SK-N-SH (cell line): ENCODE results near the gene USH1G. TPM values are rescaled to one million over a fixed set of nuclear protein-coding genes. Genes with fewer than 3 reads are reported as not detected.

Experiments used
- CTCF ChIA-PET: fragments of 300-600, 350-600 bp; formaldehyde crosslinking; extraction: SDS; loops from one replicate; lab custom pipeline; 2021; lab: Yijun Ruan, JAX
- POLR2A ChIA-PET: fragments of 350-600 bp; sonication (Branson Sonifier 250); formaldehyde crosslinking; extraction: SDS; loops from one replicate; lab custom pipeline; 2020; ENCODE audit warnings: antibody characterized with exemption, inconsistent platforms; lab: Yijun Ruan, JAX
- DNase-seq: peaks from one replicate; pipeline ENCODE4 v3.0.0; 2012
- H2AFZ ChIP-seq: fragments of 200-600 bp; sonication (generic); 2 replicates; pipeline ENCODE4 v1.8.1; 2016; ENCODE audit warnings: antibody characterized with exemption, mild to moderate bottlenecking, low read depth
- H3F3A ChIP-seq: fragments of 200-600 bp; sonication (generic); replicated peaks from 2 replicates; pipeline ENCODE3; 2016; ENCODE audit warnings: antibody characterized with exemption, mild to moderate bottlenecking; ENCODE audit not compliant: insufficient read depth
- H3K27ac ChIP-seq, 2 experiments: fragments of 200-500 bp in 1 of 2; fragments of 200-600 bp in 1 of 2; sonication (Bioruptor generic) in 1 of 2; sonication (generic), shearing (Covaris generic) in 1 of 2; 2 replicates each; pipeline versions ENCODE4 v1.5.1 to v1.6.1; 2014 to 2016; ENCODE audit warnings: low read depth in 2 of 2, inconsistent platforms in 1 of 2, low read length in 1 of 2, mild to moderate bottlenecking in 1 of 2, mixed read lengths in 1 of 2
- H3K27me3 ChIP-seq: fragments of 200-600 bp; sonication (generic), shearing (Covaris generic); 2 replicates; pipeline ENCODE4 v1.6.1; 2016; ENCODE audit warnings: mixed run types; ENCODE audit not compliant: insufficient read depth
- H3K36me3 ChIP-seq, 2 experiments: fragments of 200-500 bp in 1 of 2; fragments of 200-600 bp in 1 of 2; sonication (Bioruptor generic) in 1 of 2; sonication (generic) in 1 of 2; replicated peaks in 1 of 2; 2 replicates each; pipeline versions ENCODE3 to v1.5.1; 2014 to 2016; ENCODE audit warnings: low read length in 1 of 2, mild to moderate bottlenecking in 1 of 2; ENCODE audit not compliant: insufficient read depth in 2 of 2, control insufficient read depth in 1 of 2
- H3K4me1 ChIP-seq, 2 experiments: fragments of 200-500 bp in 1 of 2; fragments of 200-600 bp in 1 of 2; sonication (Bioruptor generic) in 1 of 2; sonication (generic), shearing (Covaris generic) in 1 of 2; 2 replicates each; pipeline versions ENCODE4 v1.5.1 to v1.6.1; 2014 to 2016; ENCODE audit warnings: low read depth in 1 of 2, low read length in 1 of 2, mixed run types in 1 of 2; ENCODE audit not compliant: insufficient read depth in 2 of 2, control insufficient read depth in 1 of 2
- H3K4me2 ChIP-seq: fragments of 200-600 bp; sonication (generic), shearing (Covaris generic); 2 replicates; pipeline ENCODE4 v1.6.1; 2017; ENCODE audit warnings: mixed run types
- H3K4me3 ChIP-seq, 2 experiments: fragments of 200-500 bp in 1 of 2; fragments of 200-600 bp in 1 of 2; sonication (Bioruptor generic) in 1 of 2; sonication (generic), shearing (Covaris generic) in 1 of 2; 2 replicates each; pipeline versions ENCODE4 v1.5.1 to v1.8.1; 2014 to 2016; ENCODE audit warnings: low read depth in 2 of 2, inconsistent platforms in 1 of 2, low read length in 1 of 2, mild to moderate bottlenecking in 1 of 2, mixed read lengths in 1 of 2, moderate library complexity in 1 of 2
- H3K79me2 ChIP-seq: fragments of 200-600 bp; sonication (generic); 2 replicates; pipeline ENCODE4 v1.8.1; 2017; ENCODE audit warnings: mild to moderate bottlenecking; ENCODE audit not compliant: insufficient read depth
- H3K9ac ChIP-seq: fragments of 200-600 bp; sonication (generic); 2 replicates; pipeline ENCODE4 v1.6.1; 2017; ENCODE audit warnings: mixed run types
- H3K9me2 ChIP-seq: fragments of 200-600 bp; sonication (generic); 2 replicates; pipeline ENCODE4 v1.6.1; 2017; ENCODE audit warnings: mixed run types
- H3K9me3 ChIP-seq: fragments of 200-600 bp; sonication (generic); 2 replicates; pipeline ENCODE4 v1.6.1; 2017; ENCODE audit warnings: mixed run types, mild to moderate bottlenecking, moderate library complexity
- H4K20me1 ChIP-seq: fragments of 200-600 bp; sonication (generic); 2 replicates; pipeline ENCODE4 v1.6.1; 2017; ENCODE audit warnings: mild to moderate bottlenecking, mixed run types; ENCODE audit not compliant: insufficient read depth
- ELF1 ChIP-seq: IDR thresholded peaks from 2 replicates; pipeline ENCODE4 v1.4.0; 2012
- FOXJ3 ChIP-seq: sonication (generic); formaldehyde crosslinking; IDR thresholded peaks from 2 replicates; pipeline ENCODE4 v1.5.1; 2020; ENCODE audit warnings: mild to moderate bottlenecking, missing genetic modification reagents
- GATA2 ChIP-seq: sonication (generic); formaldehyde crosslinking; IDR thresholded peaks from 2 replicates; pipeline ENCODE4 v1.5.0; 2020; ENCODE audit warnings: mild to moderate bottlenecking, missing genetic modification reagents
- JUND ChIP-seq: IDR thresholded peaks from 2 replicates; pipeline ENCODE4 v1.4.0; 2012
- MAX ChIP-seq: IDR thresholded peaks from 2 replicates; pipeline ENCODE4 v1.4.0; 2012; ENCODE audit warnings: low read depth
- MEF2A ChIP-seq: IDR thresholded peaks from 2 replicates; pipeline ENCODE4 v1.4.0; 2012; ENCODE audit warnings: low read depth, borderline replicate concordance
- NRF1 ChIP-seq: IDR thresholded peaks from 2 replicates; pipeline ENCODE4 v1.6.1; 2012; ENCODE audit warnings: low read depth, mild to moderate bottlenecking, low read length
- PBX3 ChIP-seq: IDR thresholded peaks from 2 replicates; pipeline ENCODE4; 2012
- POLR2AphosphoS5 ChIP-seq: IDR thresholded peaks from 2 replicates; pipeline ENCODE4 v1.6.1; 2012; ENCODE audit warnings: low read depth, low read length
- RAD21 ChIP-seq: IDR thresholded peaks from 2 replicates; pipeline ENCODE4 v1.6.1; 2012; ENCODE audit warnings: mild to moderate bottlenecking, low read length
- RCOR1 ChIP-seq: fragments of 150-350 bp; IDR thresholded peaks from 2 replicates; pipeline ENCODE4 v1.6.1; 2017; ENCODE audit warnings: antibody characterized with exemption, low read length
- REST ChIP-seq: IDR thresholded peaks from 2 replicates; pipeline ENCODE4 v1.6.1; 2012; ENCODE audit warnings: mild to moderate bottlenecking, low read depth, low read length, moderate library complexity
- RFX5 ChIP-seq: IDR thresholded peaks from 2 replicates; pipeline ENCODE4 v1.6.1; 2012; ENCODE audit warnings: mild to moderate bottlenecking, improper control_type of control experiment, low read length
- SMC3 ChIP-seq: IDR thresholded peaks from 2 replicates; pipeline ENCODE4 v1.6.1; 2012; ENCODE audit warnings: low read depth, low read length, improper control_type of control experiment
- TCF12 ChIP-seq: IDR thresholded peaks from 2 replicates; pipeline ENCODE4 v1.4.0; 2012
- USF2 ChIP-seq: fragments of 150-350 bp; IDR thresholded peaks from 2 replicates; pipeline ENCODE4 v1.6.1; 2017; ENCODE audit warnings: antibody characterized with exemption, low read length, low read depth, borderline replicate concordance
- ZBTB33 ChIP-seq: IDR thresholded peaks from 2 replicates; pipeline ENCODE4 v1.4.0; 2012; ENCODE audit warnings: low read depth, borderline replicate concordance
- WGBS: methylation state at CpG from one replicate; pipeline ENCODE4 v1.1.6; 2017; ENCODE audit warnings: low lambda C conversion rate; 5-methylcytosine and 5-hydroxymethylcytosine counted together
- polyA plus RNA-seq, 3 experiments: library from polyadenylated mRNA; depleted of rRNA; stranded (reverse); fragments of >200 nt; gene quantifications; 2 replicates each; pipeline ENCODE4 v1.2.3, GENCODE V29; 2012

The USH1G gene
- polyA plus RNA-seq, 1 of the 3 experiments (the other 2 are of a cell fraction): not detected

GRCh38 chr17:74903034-74903433, 20.0 kb downstream of the USH1G start:
- peaks cover 15% of the 10 kb centered on the region for H3K27me3 ChIP-seq
- H3K79me2 ChIP-seq: no peaks in the 10 kb centered on the region
- 83% methylated on average over 9 of the region's 9 CpGs for WGBS
- no peak overlapping the region for H3K4me3 ChIP-seq
- TF ChIP-seq MAX (no peak), MEF2A (no peak), ZBTB33 (no peak), FOXJ3 (CRISPR knock-in tag) (no peak), JUND (no peak), ELF1 (no peak), USF2 (no peak), NRF1 (no peak), SMC3 (no peak), RAD21 (no peak)
- TF ChIP-seq, all 33 proteins: peak for 0
- DNase-seq: no peak
- ChIA-PET CTCF (interaction anchor here (0.8 to 2.0 kb wide), 5 partner anchors 11 to 41 kb away, joined by 3 to 9 read pairs (median 5); partner anchors contain the start of genes OTOP2 and USH1G), POLR2A (interaction anchor here (0.7 kb wide), 1 partner anchor 23 kb away, joined by 3 read pairs; no protein-coding TSS in a partner anchor)
- no peaks in the 10 kb centered on the region for H3K4me1 ChIP-seq
- H3K4me2 ChIP-seq: no peak overlapping the region
- no peak overlapping the region for H3K9ac ChIP-seq
- H3K27ac ChIP-seq: no peak overlapping the region
- H3K9me2 ChIP-seq: no peaks in the 10 kb centered on the region
- no peaks in the 10 kb centered on the region for H3F3A ChIP-seq
- H3K36me3 ChIP-seq: no peaks in the 10 kb centered on the region
- no peaks in the 10 kb centered on the region for H4K20me1 ChIP-seq
- H3K9me3 ChIP-seq: no peaks in the 10 kb centered on the region
- H2AFZ ChIP-seq: no peak overlapping the region

- Histone ChIP-seq H3K36me3 (no peaks in the 10 kb centered on the region), H3K79me2 (no peaks in the 10 kb centered on the region), H3K27ac (no peak overlapping the region), H3K9ac (no peak overlapping the region), H3K4me1 (no peaks in the 10 kb centered on the region), H3K9me3 (no peaks in the 10 kb centered on the region), H3K4me3 (no peak overlapping the region), H3F3A (no peaks in the 10 kb centered on the region), H3K27me3 (peaks cover 27% of the 10 kb centered on the region), H2AFZ (no peak overlapping the region), H3K4me2 (no peak overlapping the region), H4K20me1 (no peaks in the 10 kb centered on the region), H3K9me2 (no peaks in the 10 kb centered on the region)
- DNase-seq: no peak
- CTCF ChIA-PET: interaction anchor here (0.9 to 3.1 kb wide), 7 partner anchors 11 to 300 kb away, joined by 3 to 13 read pairs (median 4); partner anchors contain the start of genes GRIN2C, OTOP2 and USH1G
- POLR2A ChIA-PET: no interaction called here
- 67% methylated on average over 14 of the region's 14 CpGs for WGBS
- TF ChIP-seq FOXJ3 (CRISPR knock-in tag) (no peak), GATA2 (CRISPR knock-in tag) (no peak), PBX3 (no peak), REST (no peak), ZBTB33 (no peak), ELF1 (no peak), TCF12 (no peak), POLR2AphosphoS5 (no peak), RCOR1 (no peak), RFX5 (no peak)
Observed at GRCh38 chr17:74901353-74902135, 21.5 kb downstream of the USH1G start.
